Liver (tissue), 9 donors: ENCODE measurements around the gene HES5. TPM values are rescaled to one million over a fixed set of nuclear protein-coding genes. Genes with fewer than 3 reads are reported as not detected.

Experiments used
- DNase-seq: peaks from one replicate; pipeline ENCODE4 v3.0.0-alpha.2; 2017; ENCODE audit warnings: low spot score
- H3K27ac ChIP-seq, 2 donors: one replicate each; pipeline ENCODE4 v1.7.0; 2013; ENCODE audit warnings: inconsistent platforms in 2 of 2, low read length in 2 of 2, control low read depth in 1 of 2, low read depth in 1 of 2, mild to moderate bottlenecking in 1 of 2
- H3K27me3 ChIP-seq, 4 donors: one replicate each; pipeline versions ENCODE4 v1.6.1 to v1.7.0; 2013; ENCODE audit warnings: low read length in 3 of 4, inconsistent platforms in 1 of 4, mild to moderate bottlenecking in 1 of 4, moderate library complexity in 1 of 4; ENCODE audit not compliant: control insufficient read depth in 4 of 4, insufficient read depth in 4 of 4
- H3K36me3 ChIP-seq, 4 donors: one replicate each; pipeline versions ENCODE4 v1.6.1 to v1.7.0; 2013; ENCODE audit warnings: low read length in 3 of 4, mild to moderate bottlenecking in 3 of 4, low read depth in 1 of 4, moderate library complexity in 1 of 4; ENCODE audit not compliant: control insufficient read depth in 4 of 4, insufficient read depth in 3 of 4
- H3K4me1 ChIP-seq, 4 donors: one replicate each; pipeline versions ENCODE4 v1.6.1 to v1.7.0; 2013; ENCODE audit warnings: low read length in 3 of 4, mild to moderate bottlenecking in 3 of 4, moderate library complexity in 1 of 4; ENCODE audit not compliant: control insufficient read depth in 4 of 4, insufficient read depth in 4 of 4
- H3K4me3 ChIP-seq, 3 donors: one replicate each; pipeline versions ENCODE4 v1.6.1 to v1.7.0; 2013; ENCODE audit warnings: low read length in 3 of 3, control low read depth in 1 of 3, low read depth in 1 of 3, mild to moderate bottlenecking in 1 of 3
- H3K9ac ChIP-seq, 2 donors: one replicate each; pipeline ENCODE4 v1.7.0; 2013; ENCODE audit warnings: low read length in 2 of 2, mild to moderate bottlenecking in 2 of 2, moderate library complexity in 2 of 2, control low read depth in 1 of 2, low read depth in 1 of 2
- H3K9me3 ChIP-seq, 4 donors: one replicate each; pipeline versions ENCODE4 v1.6.1 to v1.7.0; 2013; ENCODE audit warnings: low read length in 3 of 4; ENCODE audit not compliant: control insufficient read depth in 4 of 4
- EGR1 ChIP-seq, 2 donors: IDR thresholded peaks; 2 replicates each; pipeline ENCODE4 v1.6.1; 2016 to 2018; ENCODE audit warnings: antibody characterized with exemption in 2 of 2, low read depth in 2 of 2
- FOXA1 ChIP-seq: IDR thresholded peaks from 2 replicates; pipeline ENCODE4 v1.6.1; 2016; ENCODE audit warnings: antibody characterized with exemption
- FOXA2 ChIP-seq: IDR thresholded peaks from 2 replicates; pipeline ENCODE4 v1.6.1; 2016; ENCODE audit warnings: antibody characterized with exemption
- GABPA ChIP-seq, 2 donors: IDR thresholded peaks in 1 of 2; conservative IDR thresholded peaks in 1 of 2; 2 replicates each; pipeline ENCODE4 v1.6.1; 2016; ENCODE audit warnings: antibody characterized with exemption in 2 of 2, mild to moderate bottlenecking in 1 of 2, moderate library complexity in 1 of 2
- HNF4A ChIP-seq, 2 donors: conservative IDR thresholded peaks; 2 replicates each; pipeline ENCODE4 v1.6.1; 2016; ENCODE audit warnings: antibody characterized with exemption in 2 of 2, mild to moderate bottlenecking in 2 of 2
- HNF4G ChIP-seq: IDR thresholded peaks from 2 replicates; pipeline ENCODE4 v1.6.1; 2016; ENCODE audit warnings: antibody characterized with exemption
- JUND ChIP-seq, 2 donors: IDR thresholded peaks; 2 replicates each; pipeline ENCODE4 v1.6.1; 2016; ENCODE audit warnings: antibody characterized with exemption in 2 of 2
- MAX ChIP-seq: IDR thresholded peaks from 2 replicates; pipeline ENCODE4 v1.6.1; 2016; ENCODE audit warnings: antibody characterized with exemption
- NR2F2 ChIP-seq: IDR thresholded peaks from 2 replicates; pipeline ENCODE4 v1.6.1; 2016; ENCODE audit warnings: antibody characterized with exemption
- RAD21 ChIP-seq, 2 donors: IDR thresholded peaks; 2 replicates each; pipeline ENCODE4 v1.6.1; 2016; ENCODE audit warnings: antibody characterized with exemption in 2 of 2, mild to moderate bottlenecking in 2 of 2
- REST ChIP-seq: IDR thresholded peaks from 2 replicates; pipeline ENCODE4 v1.6.1; 2016; ENCODE audit warnings: antibody characterized with exemption, mild to moderate bottlenecking
- RXRA ChIP-seq, 2 donors: IDR thresholded peaks; 2 replicates each; pipeline ENCODE4 v1.6.1; 2017 to 2018; ENCODE audit warnings: antibody characterized with exemption in 2 of 2, mild to moderate bottlenecking in 1 of 2
- SP1 ChIP-seq: IDR thresholded peaks from 2 replicates; pipeline ENCODE4 v1.6.1; 2018; ENCODE audit warnings: antibody characterized with exemption, mild to moderate bottlenecking
- TAF1 ChIP-seq: conservative IDR thresholded peaks from 2 replicates; pipeline ENCODE4 v1.6.1; 2016; ENCODE audit warnings: antibody characterized with exemption, mild to moderate bottlenecking
- YY1 ChIP-seq: IDR thresholded peaks from 2 replicates; pipeline ENCODE4 v1.6.1; 2016; ENCODE audit warnings: antibody characterized with exemption, mild to moderate bottlenecking
- ZBTB33 ChIP-seq: IDR thresholded peaks from 2 replicates; pipeline ENCODE4 v1.6.1; 2016; ENCODE audit warnings: antibody characterized with exemption
- WGBS: extraction: QIAGEN DNeasy Blood & Tissue Kit; methylation state at CpG from one replicate; pipeline ENCODE4 v1.1.7; 2013; 5-methylcytosine and 5-hydroxymethylcytosine counted together
- polyA plus RNA-seq, 2 donors: library from polyadenylated mRNA; stranded (reverse) in 1 of 2; unstranded in 1 of 2; fragments of 200-250 nt in 1 of 2; fragments of >200 nt in 1 of 2; fragmentation: Nextera tagmentation in 1 of 2; extraction: Ambion mirVana in 1 of 2; gene quantifications; one replicate each; pipeline versions ENCODE4 v1.2.1 to v1.2.3, GENCODE V29; 2013 to 2015
- total RNA-seq, 2 donors: library from RNA; depleted of rRNA; stranded (reverse); fragments of >200 nt; gene quantifications; one replicate each; pipeline ENCODE4 v1.2.3, GENCODE V29; 2014
- TF ChIP-seq, protein P1 (sequence below): fragments of 150-350 bp; IDR thresholded peaks from 2 replicates; pipeline ENCODE4 v1.5.1; 2017; ENCODE audit warnings: improper control_type of control experiment, low read depth, low read length; ENCODE audit not compliant: missing input control
- TF ChIP-seq, protein P2 (sequence below): IDR thresholded peaks from 2 replicates; pipeline ENCODE4 v1.6.1; 2016; ENCODE audit warnings: antibody characterized with exemption
- donor health status: healthy.
- donor health status: healthy.
- donor health status: healthy.
- donor health status: healthy.
- donor health status: healthy.

Gene HES5
- total and polyA plus RNA-seq, 4 donors = 0.08 to 0.93 TPM; not detected in 2

DNA sequence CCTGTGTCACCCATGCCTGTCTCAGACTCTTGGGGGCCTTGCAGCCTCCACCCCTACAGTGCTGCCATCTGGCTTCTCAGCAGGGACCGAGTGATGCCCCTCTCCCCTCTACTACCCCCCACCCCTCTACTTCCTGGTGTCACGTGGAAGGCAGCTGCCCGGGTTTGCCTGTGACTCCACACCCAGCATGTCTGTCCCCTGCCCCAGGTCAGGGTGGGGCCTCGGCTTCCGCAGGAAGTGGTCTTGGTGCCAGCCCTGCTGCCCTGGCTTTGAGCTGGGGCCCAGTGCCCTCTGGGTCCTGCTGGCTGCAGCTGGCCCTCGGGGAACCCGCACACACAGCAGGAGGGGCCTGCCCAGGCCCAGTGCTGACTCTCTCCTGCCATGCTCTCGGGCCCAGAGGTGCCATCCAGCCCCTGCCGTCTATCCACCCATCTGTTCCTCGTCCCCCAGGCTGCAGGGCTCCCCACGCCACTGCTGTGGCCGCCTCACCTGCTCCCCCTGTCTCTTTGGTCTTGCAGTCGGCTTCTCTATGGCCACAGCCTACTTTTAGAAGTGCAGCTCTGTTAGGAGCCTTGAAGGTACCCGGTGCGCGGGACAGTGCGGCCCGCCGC lies 30.0 kb downstream of the HES5 start:
- no peaks in the 10 kb centered on the region for H3K9me3 ChIP-seq
- H3K9ac ChIP-seq = no peak overlapping the region
- H3K4me1 ChIP-seq = no peaks in the 10 kb centered on the region
- no peak for DNase-seq
- no peaks in the 10 kb centered on the region for H3K27me3 ChIP-seq
- no peak overlapping the region for H3K4me3 ChIP-seq
- 72% methylated on average over 19 of the region's 19 CpGs for WGBS
- TF ChIP-seq HNF4A (conservative IDR thresholded peaks at IDR 0.05) (no peak), JUND (IDR thresholded peaks at IDR 0.05) (no peak), FOXA2 (no peak), RAD21 (IDR thresholded peaks at IDR 0.05) (no peak), NR2F2 (no peak), SP1 (no peak), HNF4G (no peak), RXRA (IDR thresholded peaks at IDR 0.05) (no peak), ZBTB33 (no peak)
- TF ChIP-seq, protein P1, sequence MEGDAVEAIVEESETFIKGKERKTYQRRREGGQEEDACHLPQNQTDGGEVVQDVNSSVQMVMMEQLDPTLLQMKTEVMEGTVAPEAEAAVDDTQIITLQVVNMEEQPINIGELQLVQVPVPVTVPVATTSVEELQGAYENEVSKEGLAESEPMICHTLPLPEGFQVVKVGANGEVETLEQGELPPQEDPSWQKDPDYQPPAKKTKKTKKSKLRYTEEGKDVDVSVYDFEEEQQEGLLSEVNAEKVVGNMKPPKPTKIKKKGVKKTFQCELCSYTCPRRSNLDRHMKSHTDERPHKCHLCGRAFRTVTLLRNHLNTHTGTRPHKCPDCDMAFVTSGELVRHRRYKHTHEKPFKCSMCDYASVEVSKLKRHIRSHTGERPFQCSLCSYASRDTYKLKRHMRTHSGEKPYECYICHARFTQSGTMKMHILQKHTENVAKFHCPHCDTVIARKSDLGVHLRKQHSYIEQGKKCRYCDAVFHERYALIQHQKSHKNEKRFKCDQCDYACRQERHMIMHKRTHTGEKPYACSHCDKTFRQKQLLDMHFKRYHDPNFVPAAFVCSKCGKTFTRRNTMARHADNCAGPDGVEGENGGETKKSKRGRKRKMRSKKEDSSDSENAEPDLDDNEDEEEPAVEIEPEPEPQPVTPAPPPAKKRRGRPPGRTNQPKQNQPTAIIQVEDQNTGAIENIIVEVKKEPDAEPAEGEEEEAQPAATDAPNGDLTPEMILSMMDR = no peak
- TF ChIP-seq, protein P2, sequence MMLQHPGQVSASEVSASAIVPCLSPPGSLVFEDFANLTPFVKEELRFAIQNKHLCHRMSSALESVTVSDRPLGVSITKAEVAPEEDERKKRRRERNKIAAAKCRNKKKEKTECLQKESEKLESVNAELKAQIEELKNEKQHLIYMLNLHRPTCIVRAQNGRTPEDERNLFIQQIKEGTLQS = no peak
- no peak overlapping the region for H3K27ac ChIP-seq
- no peaks in the 10 kb centered on the region for H3K36me3 ChIP-seq

DNA sequence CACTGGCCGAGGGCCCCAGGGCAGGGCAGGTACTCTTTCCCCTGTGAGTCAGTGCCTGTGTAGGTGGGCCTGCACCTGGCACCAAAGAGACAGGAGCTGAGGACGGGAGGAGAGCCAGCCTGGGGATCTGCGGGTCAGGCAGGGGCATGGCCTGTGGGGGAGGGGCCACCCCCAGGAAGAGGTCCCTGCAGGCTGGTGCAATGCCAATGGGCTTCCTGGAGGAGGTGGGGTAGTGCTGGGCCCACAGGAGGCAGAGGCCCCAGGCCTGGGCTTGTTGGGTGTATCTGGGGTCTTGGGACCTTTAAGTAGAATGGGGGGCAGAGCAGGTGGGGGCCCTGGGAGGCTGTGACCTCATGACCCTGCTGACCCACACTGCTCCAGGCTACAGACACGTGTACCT lies 30.8 kb downstream of the HES5 start:
- TF ChIP-seq GABPA (IDR thresholded peaks at IDR 0.05 in 1 of 2, conservative IDR thresholded peaks at IDR 0.05 in 1 of 2) (no peak), MAX (no peak), FOXA2 (no peak), HNF4G (no peak), RAD21 (IDR thresholded peaks at IDR 0.05) (no peak), SP1 (no peak), RXRA (IDR thresholded peaks at IDR 0.05) (no peak), YY1 (no peak), NR2F2 (no peak), REST (no peak), TAF1 (no peak), JUND (IDR thresholded peaks at IDR 0.05) (no peak), FOXA1 (no peak), EGR1 (IDR thresholded peaks at IDR 0.05; ENCODE audit: low read depth in 2 of 2) (no peak), HNF4A (conservative IDR thresholded peaks at IDR 0.05) (no peak), ZBTB33 (no peak)
- TF ChIP-seq, protein P2 = no peak
- TF ChIP-seq, protein P1 = no peak
- no peaks in the 10 kb centered on the region for H3K9me3 ChIP-seq
- H3K4me3 ChIP-seq = no peak overlapping the region
- no peak overlapping the region for H3K9ac ChIP-seq
- peaks cover 2 to 6% (median 4%) of the 10 kb centered on the region in 4 donors for H3K4me1 ChIP-seq
- H3K27me3 ChIP-seq = no peaks in the 10 kb centered on the region
- 59% methylated on average over 4 of the region's 4 CpGs for WGBS
- H3K27ac ChIP-seq = no peak overlapping the region
- DNase-seq = no peak
- H3K36me3 ChIP-seq = no peaks in the 10 kb centered on the region
